NAMALWA (cell line): ENCODE measurements around the gene NDUFS2.
"Not testable (repeated sequence)": the region's sequence is repeated elsewhere in the genome, so short reads cannot be mapped to it uniquely, and the experiment has no call there.

ENCODE experiments used
- DNase-seq: peaks from one replicate; pipeline ENCODE4 v3.0.0-alpha.2; 2015; ENCODE audit warnings: low spot score

NDUFS2 gene

DNA sequence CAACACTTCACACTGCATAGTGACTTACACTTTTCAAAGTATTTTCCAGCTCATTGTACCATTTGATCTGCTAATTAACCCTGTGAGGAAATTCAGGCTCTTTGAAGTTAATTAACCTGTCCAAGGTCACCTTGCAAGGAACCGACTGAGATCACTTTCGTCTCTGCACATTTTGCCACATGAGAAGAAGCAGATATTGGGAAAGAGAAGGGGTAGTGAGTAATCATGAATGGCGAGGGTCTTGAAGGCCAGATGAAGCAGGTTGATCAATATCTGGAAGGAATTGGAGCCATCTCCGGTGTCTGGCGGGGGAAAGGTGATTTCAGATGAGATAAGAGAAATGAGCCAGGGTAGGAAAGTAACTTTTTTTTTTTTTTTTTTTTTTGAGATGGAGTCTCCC, 17.8 kb downstream of the NDUFS2 start:
- DNase-seq: no peak

DNA sequence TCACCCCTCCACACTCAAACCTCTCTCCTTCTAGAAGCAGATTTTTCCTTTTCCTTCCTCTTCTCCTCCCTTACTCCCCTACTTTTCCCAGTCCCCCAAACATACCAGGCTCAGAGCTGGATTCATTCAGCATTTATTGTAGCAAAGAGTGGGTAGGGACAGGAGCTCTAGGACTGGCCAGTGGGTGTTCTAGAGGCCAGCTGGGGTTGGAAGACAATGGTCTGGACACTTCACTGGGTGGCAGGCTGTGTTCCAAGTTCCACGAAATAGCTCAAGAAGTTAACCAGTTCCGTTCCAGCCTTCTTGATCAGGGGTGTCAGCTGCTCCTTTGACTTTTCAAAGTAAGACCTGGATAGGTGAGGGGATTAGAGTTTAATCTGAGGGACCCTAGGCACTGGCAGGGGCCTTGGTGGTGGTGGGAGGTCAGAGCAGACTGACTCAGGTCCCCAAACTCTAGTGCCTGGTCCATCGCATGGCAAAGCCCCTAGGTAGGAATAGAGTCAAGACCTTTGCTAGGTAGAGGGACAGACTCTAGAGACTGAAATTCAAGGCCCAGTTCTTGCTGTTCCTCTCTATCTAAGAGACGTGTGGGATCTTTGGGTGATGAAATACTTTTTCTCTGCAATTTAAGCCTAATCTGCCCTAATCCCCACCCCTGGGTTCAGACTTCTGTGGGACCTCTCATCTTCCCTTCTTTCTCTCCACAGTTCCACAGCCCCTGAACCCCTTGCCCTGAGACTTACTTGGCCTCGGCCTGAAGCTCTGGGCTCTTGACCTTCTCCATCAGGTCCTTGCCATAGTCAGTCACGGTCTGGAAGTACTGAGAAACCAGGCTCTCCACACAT, 20.2 kb downstream of the NDUFS2 start:
- DNase-seq: no peak

DNA sequence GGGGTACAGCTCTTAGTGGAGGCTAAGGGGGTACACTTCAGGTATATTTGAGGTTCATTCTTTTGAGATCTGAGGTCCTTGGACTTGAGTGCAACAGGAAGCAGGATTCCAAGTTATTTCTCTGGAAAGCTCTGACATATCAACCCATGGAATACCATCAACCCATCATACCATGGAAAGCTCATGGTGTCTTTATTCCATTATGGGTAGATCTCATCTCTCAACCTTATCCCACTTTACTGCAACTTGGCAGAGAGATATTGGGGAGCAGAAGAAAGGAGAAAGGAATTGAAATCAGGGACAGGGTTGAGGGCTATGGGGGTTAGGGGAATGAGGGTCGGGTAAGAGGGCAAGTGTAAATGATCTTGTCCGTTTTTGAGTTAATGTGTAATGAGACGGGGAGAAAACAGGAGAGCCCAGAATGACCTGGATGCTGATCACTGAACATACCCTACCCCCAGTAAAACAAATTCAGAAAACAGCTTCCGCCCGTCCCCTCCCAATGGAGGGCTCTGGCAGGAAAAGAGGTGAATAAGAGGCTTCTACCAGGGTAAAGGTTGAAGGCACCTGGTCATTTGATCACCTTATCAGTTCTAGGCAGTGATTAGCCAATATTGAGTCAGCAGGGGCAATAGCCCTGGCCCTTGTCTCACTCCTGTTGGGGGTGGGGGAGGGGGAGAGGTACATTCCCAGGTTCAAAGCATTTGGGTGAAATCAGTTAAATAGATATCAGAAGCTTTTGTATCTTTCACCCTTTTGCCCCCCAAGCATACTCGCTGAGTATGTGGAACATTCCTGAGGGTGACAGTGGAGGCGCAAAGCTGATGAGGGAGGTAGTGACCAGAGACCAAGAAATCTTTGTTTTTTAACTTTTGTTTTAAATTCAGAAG, 21.9 kb downstream of the NDUFS2 start:
- DNase-seq: no peak

DNA sequence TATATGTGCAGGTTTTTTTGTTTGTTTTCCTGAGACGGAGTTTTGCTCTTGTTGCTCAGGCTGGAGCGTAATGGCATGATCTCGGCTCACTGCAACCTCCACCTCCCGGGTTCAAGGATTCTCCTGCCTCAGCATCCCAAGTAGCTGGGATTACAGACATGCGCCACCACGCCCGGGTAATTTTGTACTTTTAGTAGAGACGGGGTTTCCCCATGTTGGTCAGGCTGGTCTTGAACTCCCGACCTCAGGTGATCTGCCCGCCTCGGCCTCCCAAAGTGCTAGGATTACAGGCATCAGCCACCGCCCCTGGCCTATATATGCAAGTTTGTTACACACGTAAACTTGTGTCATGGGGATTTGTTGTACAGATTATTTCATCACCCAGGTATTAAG, 22.5 kb downstream of the NDUFS2 start:
- not testable (repeated sequence) for DNase-seq

DNA sequence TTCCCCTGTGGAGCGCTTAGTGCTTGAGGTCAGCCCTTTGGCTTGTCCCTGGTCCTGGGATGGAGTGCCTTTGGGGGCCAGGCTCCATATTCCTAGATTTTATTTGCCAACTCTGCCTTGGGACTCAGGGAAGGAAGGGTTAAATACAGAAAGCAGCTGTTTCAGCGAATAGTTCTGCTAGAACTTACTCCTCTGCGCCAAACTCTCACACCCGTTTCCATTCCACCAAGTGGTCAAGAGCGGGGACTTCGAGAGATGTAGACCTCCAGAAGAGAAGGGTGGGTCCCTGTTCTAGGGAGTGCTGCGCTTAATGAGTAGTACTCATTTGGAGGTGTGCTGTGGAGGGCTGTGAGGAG, 23.0 kb downstream of the NDUFS2 start:
- no peak for DNase-seq

DNA sequence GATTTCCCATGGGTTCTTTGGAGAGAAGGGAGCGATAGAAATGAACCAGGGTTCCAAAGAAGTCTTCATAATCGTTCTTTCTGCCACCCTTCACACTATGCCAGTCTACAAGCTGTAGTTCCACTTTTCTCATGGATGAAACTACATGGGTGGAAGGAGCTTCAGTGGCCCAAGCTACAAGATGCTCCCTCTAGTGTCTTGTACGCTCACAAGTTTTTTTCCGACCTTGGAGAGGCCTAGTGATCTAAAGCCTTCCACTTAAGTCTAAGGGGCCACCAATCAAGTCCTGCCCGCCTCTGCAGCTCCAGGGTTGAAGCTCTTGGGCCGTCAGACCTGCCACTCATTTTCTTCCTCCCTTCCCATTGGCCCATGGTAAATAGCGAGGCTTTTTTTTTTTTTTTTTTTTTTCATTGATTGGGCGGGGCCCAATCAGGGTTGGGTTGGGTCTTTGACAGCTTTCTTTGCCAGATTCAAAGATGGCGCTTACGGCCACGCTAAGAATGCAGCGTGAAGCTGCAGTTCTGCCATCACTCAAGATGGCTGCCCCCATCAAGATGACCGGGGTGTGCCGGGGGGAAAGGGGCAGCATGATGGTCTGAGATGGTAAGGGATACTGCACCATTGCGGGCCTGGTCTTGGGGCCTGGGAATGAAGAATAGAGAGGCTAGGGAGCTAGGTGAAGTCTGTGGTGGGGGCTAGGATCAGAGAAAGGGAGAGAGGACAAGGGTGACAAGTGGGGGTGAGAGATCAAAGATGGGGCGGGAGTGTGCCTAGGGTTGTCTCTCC, 23.6 kb downstream of the NDUFS2 start, which contains the start of gene TOMM40L:
TSS of gene TOMM40L (plus strand) at position 527 of the 786 bp plus-strand sequence. CDS start 430 bp downstream, outside the sequence.
- peak; percentile 100 for DNase-seq

DNA sequence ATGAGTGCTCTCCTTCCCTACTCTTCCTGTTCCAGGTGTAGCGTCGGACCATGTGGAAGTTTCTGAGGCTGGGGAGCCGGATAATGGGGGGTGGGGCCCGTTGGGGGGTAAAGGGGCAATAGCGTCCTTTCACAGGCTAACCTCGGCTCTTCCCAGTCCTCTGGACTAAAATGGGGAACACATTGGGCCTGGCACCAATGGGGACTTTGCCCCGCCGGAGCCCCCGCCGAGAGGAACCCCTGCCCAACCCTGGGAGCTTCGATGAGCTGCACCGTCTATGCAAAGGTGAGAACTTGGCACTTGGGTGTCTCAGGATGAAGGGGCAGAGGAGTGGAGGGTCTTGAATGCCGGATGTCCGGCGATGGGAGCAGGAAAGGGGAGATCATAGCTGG, 24.1 kb downstream of the NDUFS2 start:
- DNase-seq: peak; percentile 57

DNA sequence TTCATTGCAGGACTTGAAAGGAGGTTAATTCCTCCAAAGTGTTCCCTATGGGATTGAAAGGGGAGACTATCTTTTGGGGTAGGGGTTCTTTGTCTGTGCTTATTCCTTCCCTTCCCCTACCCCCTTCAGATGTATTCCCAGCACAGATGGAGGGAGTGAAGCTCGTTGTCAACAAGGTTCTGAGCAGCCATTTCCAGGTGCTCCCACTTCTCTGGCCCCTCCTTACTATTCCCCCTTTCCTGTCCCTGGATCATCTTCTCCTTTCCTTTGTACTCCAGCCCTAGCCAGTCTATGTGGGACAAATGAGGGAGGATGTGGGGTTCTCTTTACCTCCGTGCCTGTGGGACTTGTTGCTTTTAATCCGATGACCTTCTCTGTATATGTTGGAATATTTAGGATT, 24.6 kb downstream of the NDUFS2 start:
- DNase-seq: peak; percentile 40

DNA sequence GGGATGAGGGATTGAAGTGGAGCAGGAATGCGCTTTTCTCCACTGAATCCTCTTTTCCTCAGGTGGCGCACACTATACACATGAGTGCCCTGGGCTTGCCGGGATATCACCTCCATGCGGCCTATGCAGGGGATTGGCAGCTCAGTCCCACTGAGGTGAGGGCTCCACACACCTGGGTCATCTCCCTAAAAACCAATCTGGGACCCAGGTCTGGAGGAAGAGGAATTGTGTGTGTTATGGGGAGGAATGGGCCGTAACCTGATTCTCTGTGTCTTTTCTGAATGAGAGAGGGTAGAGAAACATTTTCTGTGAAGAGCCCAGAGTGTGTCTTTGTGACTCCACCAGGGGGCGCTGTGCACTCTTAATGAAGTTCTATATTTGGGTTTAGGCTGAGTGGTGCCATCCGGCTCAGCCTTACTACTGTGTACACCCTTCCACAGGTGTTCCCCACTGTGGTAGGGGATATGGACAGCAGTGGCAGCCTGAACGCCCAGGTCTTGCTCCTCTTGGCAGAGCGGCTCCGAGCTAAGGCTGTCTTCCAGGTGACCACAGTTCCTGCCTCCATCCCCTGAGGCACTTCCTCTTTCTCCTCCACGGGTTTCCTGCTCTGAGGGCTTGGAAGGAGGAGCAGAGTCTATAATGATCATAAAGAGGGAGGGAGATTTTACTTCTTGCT, 25.2 kb downstream of the NDUFS2 start:
- DNase-seq: peak; percentile 95

DNA sequence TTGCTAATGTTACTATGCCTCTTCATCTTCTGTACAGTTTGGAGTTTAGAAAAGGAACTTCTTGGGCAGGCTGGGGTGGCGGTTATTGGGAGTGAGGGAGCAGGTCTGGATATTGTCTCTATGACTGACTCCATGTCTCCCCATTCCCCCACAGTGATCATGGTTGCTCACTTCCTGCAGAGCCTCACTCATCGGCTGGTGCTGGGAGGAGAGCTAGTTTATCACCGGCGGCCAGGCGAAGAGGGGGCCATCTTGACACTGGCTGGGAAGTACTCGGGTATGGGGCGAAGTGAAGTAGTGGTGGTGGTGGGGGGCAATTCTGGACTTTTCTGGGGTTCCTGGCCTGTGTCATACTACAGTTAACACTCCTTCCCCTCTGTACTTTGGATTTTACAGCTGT, 25.9 kb downstream of the NDUFS2 start:
- DNase-seq: no peak

DNA sequence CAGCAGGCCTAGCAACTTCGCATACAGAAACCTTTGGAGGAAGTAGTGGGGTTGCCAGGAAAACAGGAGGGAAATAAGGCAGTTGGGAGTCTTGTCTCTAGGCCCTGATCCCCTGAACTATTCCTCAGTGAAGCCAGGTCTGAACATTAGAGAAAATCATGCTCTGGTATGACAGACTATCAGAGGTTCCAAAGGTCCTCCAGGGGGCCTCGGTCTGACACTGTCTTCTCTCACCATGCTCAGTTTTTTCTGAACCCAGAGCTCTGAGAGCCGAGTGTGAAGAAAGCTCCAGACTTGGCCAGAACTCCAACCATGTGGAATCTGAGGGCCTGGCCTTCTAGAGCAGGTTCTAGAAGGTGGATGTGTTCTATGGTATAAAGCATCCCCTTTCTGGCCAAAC, 27.7 kb downstream of the NDUFS2 start:
- DNase-seq: peak; percentile 67

DNA sequence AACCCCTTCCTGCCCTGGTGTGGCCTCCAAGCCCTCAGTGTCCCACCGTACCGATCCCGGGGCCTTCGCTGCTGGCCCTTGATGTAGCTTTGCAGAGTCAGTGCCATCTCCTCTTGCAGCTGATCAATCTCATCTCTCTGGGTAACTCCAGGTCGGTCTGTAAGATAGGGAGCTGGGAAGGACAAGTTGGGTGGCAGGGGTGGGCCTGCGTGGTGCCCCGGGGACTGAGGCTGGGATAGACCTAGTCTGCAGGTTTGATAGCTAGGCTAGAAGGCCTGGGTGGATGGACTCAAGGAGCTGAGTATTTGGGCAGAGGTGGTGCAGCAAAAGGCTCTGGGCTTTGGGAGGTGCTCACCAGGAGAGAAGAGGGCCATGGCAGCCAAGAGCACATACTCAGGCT, 28.6 kb downstream of the NDUFS2 start:
- DNase-seq: no peak

DNA sequence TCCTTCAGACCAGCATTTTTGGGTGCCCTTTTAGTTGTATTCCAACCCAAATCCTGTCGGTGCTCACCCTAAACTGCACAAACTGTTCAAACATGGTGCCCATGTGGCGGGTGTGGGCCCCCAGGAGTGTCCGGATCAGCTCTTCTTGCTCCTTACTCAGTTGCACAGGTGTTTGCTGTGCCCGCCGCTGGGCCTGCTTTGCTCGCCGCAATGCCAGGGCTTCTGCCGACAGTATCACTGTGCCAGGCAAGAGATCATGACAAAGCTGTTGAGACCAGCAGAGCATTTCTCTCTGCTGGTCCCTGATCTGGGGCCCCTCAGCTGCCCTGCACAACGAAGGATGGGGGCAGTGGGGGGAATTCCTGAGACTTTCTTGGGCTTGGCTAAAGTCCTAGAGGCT, 30.9 kb downstream of the NDUFS2 start:
- no peak for DNase-seq

DNA sequence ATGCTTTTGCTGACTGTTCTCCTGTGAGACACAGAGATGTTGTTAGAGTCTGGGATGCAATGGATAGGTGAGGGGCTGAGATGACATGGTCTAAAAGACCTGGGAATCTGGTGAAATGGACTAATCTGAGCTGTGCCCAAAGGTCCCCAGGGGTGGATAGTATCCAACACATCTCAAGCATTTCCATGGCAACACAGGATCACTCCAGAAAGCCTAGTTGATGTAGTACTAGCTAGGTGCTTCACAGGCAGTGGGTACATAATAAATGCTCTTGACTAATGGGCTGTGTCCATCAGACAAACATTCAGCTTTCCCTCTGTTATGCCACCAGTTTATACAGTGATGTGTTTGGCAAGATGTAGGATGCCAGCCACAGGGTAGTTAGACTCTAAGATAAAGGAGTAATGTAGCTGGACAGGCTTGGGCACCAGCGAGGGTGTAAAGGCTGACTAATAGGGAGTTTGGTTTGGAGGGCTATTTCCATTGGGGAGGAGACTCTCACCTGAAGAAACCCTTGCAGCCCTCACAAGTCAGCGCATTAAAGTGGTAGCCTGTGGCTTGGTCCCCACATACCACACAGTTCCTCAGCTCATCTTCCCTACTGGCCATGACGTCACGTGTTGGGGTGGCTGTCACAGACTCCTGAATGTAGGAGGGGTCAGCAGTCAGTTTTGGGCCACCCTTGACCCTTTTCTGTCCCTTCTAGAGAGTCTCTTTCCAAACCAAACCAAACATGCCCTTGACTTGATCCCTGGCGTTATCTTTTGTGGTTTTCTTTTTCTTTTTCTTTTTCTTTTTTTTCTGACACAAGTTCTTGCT, 34.0 kb downstream of the NDUFS2 start:
- no peak for DNase-seq

DNA sequence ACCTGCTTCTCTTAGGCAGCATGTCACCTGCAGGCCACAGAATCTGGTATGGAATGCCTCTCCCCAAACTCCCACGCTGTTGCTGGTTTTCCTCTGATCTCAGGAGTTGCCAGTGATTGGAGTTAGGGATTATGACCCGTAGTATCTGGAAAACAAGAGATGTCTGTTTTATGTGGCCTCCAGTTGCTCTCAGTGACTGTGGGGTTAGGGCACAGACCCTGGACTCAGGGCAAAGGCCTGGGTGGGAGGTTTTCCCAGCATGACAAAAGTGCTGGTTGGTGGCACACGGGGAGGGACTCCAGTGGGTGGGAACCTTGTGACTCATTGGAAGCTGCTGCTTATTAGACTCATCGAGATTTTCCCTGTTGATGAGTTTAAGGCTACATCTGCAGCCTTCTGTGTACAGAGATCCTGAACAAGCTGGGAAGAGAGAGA, 35.9 kb downstream of the NDUFS2 start, which contains the start of gene NR1I3:
TSS of gene NR1I3 (minus strand) at position 165 of the 435 bp plus-strand sequence. CDS start 1,638 bp downstream, outside the sequence.
- DNase-seq: peak; percentile 1

DNA sequence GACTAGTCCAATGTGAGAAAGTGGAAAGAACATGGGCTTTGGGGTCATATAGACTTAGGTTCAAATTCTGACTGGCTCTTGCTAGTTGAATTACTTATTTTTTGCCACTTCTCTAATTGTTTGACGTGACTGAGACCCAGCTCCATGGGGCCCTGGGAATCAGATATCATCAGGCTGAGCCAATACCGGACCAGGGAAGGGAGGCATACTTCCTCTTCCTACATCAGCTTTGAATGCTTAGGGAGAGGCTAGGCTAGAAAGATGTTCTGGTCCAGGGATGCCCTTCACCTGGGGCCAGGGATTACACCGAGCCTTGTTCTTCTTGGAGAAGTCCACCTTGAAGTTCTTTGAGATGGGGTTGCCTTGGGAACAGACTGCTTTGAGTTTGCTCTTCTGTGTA, 39.5 kb downstream of the NDUFS2 start:
- DNase-seq: no peak

DNA sequence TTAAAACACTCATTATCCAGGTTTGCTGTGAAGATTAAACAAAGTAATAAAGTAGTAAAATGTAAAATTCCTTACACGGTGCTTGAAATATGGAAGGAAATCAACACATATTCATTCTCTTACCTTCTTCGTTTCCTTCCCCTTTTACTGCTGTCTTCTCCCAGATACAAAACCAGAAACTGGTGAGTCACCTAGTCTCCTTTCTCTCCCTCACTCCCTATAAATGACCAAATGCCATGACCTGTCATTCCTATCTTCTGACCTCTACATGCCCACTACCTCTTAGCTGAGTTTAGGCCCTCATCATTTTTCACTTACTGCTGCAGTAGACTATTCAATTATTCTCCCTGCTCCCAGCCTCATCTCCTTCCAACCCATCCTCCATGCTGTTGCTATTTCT, 40.1 kb downstream of the NDUFS2 start:
- DNase-seq: no peak

DNA sequence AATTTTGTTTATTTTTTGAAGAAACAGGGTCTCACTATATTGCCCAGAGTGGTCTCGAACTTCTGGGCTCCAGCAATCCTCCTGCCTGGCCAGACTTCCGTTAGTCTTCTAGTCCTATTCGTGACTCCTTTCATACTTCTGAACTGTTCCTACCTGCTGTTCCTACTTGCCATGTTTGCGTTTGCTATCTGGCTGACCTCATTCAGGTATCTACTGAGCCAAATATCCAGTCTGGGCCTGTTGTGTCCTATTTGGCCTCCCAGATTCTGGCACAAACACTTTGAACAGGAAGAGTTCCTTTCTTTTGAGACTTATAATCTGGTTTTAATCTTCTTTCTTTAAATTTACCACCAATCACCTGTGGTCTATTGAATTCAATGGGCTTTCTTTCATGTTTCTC, 42.7 kb downstream of the NDUFS2 start:
- no peak for DNase-seq

DNA sequence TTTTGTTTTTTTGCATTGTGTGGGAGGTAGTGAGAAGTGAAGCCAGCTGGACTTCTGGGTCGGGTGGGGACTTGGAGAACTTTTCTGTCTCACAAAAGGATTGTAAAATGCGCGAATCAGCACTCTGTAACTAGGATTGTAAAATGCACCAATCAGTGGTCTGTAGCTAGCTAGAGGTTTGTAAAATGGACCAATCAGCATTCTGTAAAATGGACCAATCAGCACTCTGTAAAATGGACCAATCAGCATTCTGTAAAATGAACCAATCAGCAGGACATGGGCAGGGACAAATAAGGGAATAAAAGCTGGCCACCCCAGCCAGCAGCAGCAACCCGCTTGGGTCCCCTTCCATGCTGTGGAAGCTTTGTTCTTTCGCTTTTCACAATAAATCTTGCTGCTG, 47.9 kb downstream of the NDUFS2 start:
- DNase-seq: not testable (repeated sequence)

DNA sequence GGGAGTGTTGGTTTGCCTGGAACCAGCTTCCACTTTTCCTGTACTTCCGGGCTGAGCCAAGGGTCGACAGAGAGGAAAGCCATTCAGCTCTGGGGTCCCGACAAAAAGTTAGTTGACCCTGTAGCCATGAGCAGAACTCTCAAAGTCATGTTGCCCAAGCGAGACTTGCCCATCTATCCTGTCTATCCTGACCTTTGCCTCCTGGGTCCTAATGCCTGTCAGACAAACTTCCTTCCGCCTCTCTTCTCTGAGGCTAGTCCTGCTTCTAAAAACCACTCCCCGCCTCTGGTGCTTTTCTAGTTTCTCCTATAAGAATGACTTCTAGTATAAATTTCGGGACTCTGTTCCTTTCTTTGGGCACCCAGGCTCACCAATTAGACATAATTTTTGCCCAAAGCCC, 48.7 kb downstream of the NDUFS2 start:
- DNase-seq: no peak

DNA sequence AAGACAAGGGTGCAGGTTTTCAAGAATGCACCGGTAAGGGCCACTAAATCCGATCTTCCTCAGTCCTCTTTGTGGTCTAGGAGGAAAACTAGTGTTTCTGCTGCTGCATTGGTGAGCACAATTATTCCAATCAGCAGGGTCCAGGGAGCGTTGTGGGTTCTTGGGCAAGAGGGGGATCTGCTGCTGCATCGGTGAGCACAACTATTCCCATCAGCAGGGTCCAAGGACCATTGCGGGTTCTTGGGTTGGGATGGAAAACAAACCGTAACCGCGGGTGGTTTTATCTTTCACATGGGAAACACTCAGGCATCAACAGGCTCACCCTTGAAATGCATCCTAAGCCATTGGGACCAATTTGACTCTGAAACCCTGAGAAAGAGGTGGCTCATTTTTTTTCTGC, 49.4 kb downstream of the NDUFS2 start:
- DNase-seq: no peak
